ENCODE results near the gene VAMP5. TPM values are rescaled to one million over a fixed set of nuclear protein-coding genes. Genes with fewer than 3 reads are reported as not detected.

Gene VAMP5
- total and polyA plus RNA-seq, 9 of the 15 experiments (the other 6 are each of a cell fraction or from before 2014, with no cell fraction given), result 0.54 to 1.9 (median 1.5) TPM; not detected in 2

GRCh38 chr2:85577386-85578242 is 6.6 kb upstream of the VAMP5 start, which contains the start of gene VAMP8 (continued):
- peak; percentile 61 for TF ChIP-seq ELF1 (tag; IDR thresholded peaks at IDR 0.05)
- TF ChIP-seq FOXM1 (IDR thresholded peaks at IDR 0.05; ENCODE audit: low read depth), result no peak
- no peak for TF ChIP-seq FOXM1 (CRISPR knock-in tag; IDR thresholded peaks at IDR 0.05; ENCODE audit: low read depth)
- no peak for TF ChIP-seq ARID3B (CRISPR knock-in tag; IDR thresholded peaks at IDR 0.05; ENCODE audit: borderline replicate concordance)
- TF ChIP-seq TGIF2 (CRISPR knock-in tag; IDR thresholded peaks at IDR 0.05), result no peak
- TF ChIP-seq KDM4B (IDR thresholded peaks at IDR 0.05; ENCODE audit: borderline replicate concordance in 2 of 2, low read depth in 1 of 2), result no peak
- TF ChIP-seq RBM22 (IDR thresholded peaks at IDR 0.05; ENCODE audit: low read depth, low read length, poor library complexity, severe bottlenecking), result no peak
- TF ChIP-seq HDGF (IDR thresholded peaks at IDR 0.05), result 0 out of 2 replicates have a peak, but pooled peaks have one; percentile 53
- TF ChIP-seq POLR2H (tag; IDR thresholded peaks at IDR 0.05; ENCODE audit: low read depth), result no peak
- no peak for TF ChIP-seq ZNF277 (CRISPR knock-in tag; IDR thresholded peaks at IDR 0.05; ENCODE audit: borderline replicate concordance)
- TF ChIP-seq ZC3H11A (IDR thresholded peaks at IDR 0.05; ENCODE audit: low read depth, low read length), result no peak
- TF ChIP-seq MIER1 (IDR thresholded peaks at IDR 0.05; ENCODE audit: low read depth), result no peak
- no peak for TF ChIP-seq MYNN (IDR thresholded peaks at IDR 0.05)
- no peak for TF ChIP-seq MYNN (CRISPR knock-in tag; IDR thresholded peaks at IDR 0.05)
- no peak for TF ChIP-seq SIRT6 (IDR thresholded peaks at IDR 0.05; ENCODE audit: low read depth, low read length)
- TF ChIP-seq E2F3 (CRISPR knock-in tag; IDR thresholded peaks at IDR 0.05), result no peak
- no peak for TF ChIP-seq RBM25 (IDR thresholded peaks at IDR 0.05; ENCODE audit: low read depth, low read length, severe bottlenecking)
- no peak for TF ChIP-seq SRSF9 (IDR thresholded peaks at IDR 0.05; ENCODE audit: borderline replicate concordance, low read depth, low read length)
- TF ChIP-seq ZFX (CRISPR knock-in tag; IDR thresholded peaks at IDR 0.05), result peak; percentile 31
- TF ChIP-seq STAT5A (IDR thresholded peaks at IDR 0.05; ENCODE audit: borderline replicate concordance, low read length), result no peak
- TF ChIP-seq SP2 (IDR thresholded peaks at IDR 0.05; ENCODE audit: extremely low read depth, low read depth, low read length, poor library complexity, severe bottlenecking), result no peak
- TF ChIP-seq TCF7 (IDR thresholded peaks at IDR 0.05; ENCODE audit: borderline replicate concordance), result no peak
- TF ChIP-seq ELF2 (CRISPR knock-in tag; IDR thresholded peaks at IDR 0.05), result no peak
- no peak for TF ChIP-seq CBX1 (IDR thresholded peaks at IDR 0.05; ENCODE audit: low read depth)
- no peak for TF ChIP-seq BCL6 (CRISPR knock-in tag; IDR thresholded peaks at IDR 0.05)
- no peak for TF ChIP-seq ZNF707 (CRISPR knock-in tag; conservative IDR thresholded peaks at IDR 0.05)
- peak; percentile 34; the same call in 1 of the 2 replicates for TF ChIP-seq DPF2 (IDR thresholded peaks at IDR 0.05)
- no peak for TF ChIP-seq TAF9B (IDR thresholded peaks at IDR 0.05; ENCODE audit: partially characterized antibody)
- TF ChIP-seq XRCC5 (IDR thresholded peaks at IDR 0.05; ENCODE audit: low read depth, low read length), result no peak
- no peak for TF ChIP-seq SMARCA5 (IDR thresholded peaks at IDR 0.05)

Data from K562 (cell line).